Activated naive CD4-positive, alpha-beta T cell treated with anti-CD3 and anti-CD28 coated beads, Interleukin-2, amount 50 U/mL, for 72 hours (primary cell): Measurements from ENCODE around the gene CHST11. TPM values are rescaled to one million over a fixed set of nuclear protein-coding genes. Genes with fewer than 3 reads are reported as not detected.

Experiments used
- ATAC-seq, 2 donors: fragments of 150-1000 bp; cut with Tn5 transposase; 2 replicates each; pipeline ENCODE4 v1.10.0; 2021; ENCODE audit warnings: mild to moderate bottlenecking in 2 of 2, moderate library complexity in 2 of 2
- DNase-seq, 2 donors: peaks; one replicate each; pipeline ENCODE4 v3.0.0; 2021 to 2022; ENCODE audit warnings: low spot score in 2 of 2
- H3K27ac Mint-ChIP-seq, 2 donors: one replicate each; pipeline ENCODE4 v1.8.0; 2022; ENCODE audit warnings: mild to moderate bottlenecking in 2 of 2, mixed read lengths in 2 of 2
- H3K36me3 Mint-ChIP-seq, 2 donors: one replicate each; pipeline ENCODE4 v1.8.0; 2022; ENCODE audit warnings: mixed read lengths in 2 of 2
- H3K9me3 Mint-ChIP-seq, 2 donors: one replicate each; pipeline ENCODE4 v1.8.0; 2022; ENCODE audit warnings: mixed read lengths in 2 of 2
- total RNA-seq, 2 donors: library from RNA; stranded (reverse); gene quantifications; one replicate each; pipeline ENCODE4 v1.2.3, GENCODE V29; 2022

Gene CHST11
- total RNA-seq, 2 donors from 2014 or later = 20.0 to 40.0 TPM

DNA sequence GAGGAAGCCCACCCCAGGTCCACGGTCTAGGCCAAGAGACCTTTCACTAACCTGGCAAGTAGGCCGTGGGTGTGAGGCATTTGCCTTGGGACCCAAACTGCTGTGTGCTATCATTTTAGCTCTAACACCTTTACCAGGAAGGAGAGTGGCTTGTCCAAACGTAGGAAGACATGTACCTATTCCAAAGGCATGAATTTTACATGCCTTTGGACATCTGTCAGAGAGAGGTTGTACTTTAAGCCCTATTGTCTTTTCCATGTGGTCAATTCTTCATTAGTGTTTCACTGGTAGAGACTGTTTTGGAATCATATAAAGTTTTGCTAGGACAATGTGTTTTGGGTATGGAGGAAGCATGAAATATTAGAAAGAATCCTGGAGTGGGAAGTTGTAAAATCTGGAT is 352.5 kb downstream of the CHST11 start:
- no peaks in the 10 kb centered on the region for H3K9me3 Mint-ChIP-seq
- ATAC-seq = no peak

GRCh38 chr12:104809706-104810385 is 353.1 kb downstream of the CHST11 start:
- ATAC-seq = no peak
- Mint-ChIP-seq H3K9me3 (no peaks in the 10 kb centered on the region), H3K27ac (no peak overlapping the region), H3K36me3 (no peaks in the 10 kb centered on the region)
- DNase-seq = no peak

More for the DNA sequence above, 352.5 kb downstream of the CHST11 start:
- no peak for DNase-seq
- H3K36me3 Mint-ChIP-seq = no peaks in the 10 kb centered on the region
- H3K27ac Mint-ChIP-seq = no peak overlapping the region

Other genes starting within 250 kb of the CHST11 start
- 100 to 1,000 TPM in 1 of 2 donors, 10 to 100 TPM in 1; 86.4 to 160 TPM for gene TXNRD1, start 241.2 kb upstream of the CHST11 start, total RNA-seq
- 1 to 10 TPM; 5.4 to 8.2 TPM for gene EID3, start 153.2 kb upstream of the CHST11 start, total RNA-seq